Loucy (cell line): ENCODE results near the gene LSM8.

Experiments used
- EZH2phosphoT487 ChIP-seq: fragments of 200-600 bp; IDR thresholded peaks from 2 replicates; pipeline ENCODE4 v1.6.1; 2018; ENCODE audit warnings: antibody characterized with exemption, mild to moderate bottlenecking, moderate library complexity, borderline replicate concordance
- TF ChIP-seq, protein P1 (sequence below): fragments of 200-600 bp; sonication (generic); conservative IDR thresholded peaks from 2 replicates; pipeline ENCODE4 v1.5.1; 2014; ENCODE audit warnings: mild to moderate bottlenecking, antibody characterized with exemption, low read length

DNA sequence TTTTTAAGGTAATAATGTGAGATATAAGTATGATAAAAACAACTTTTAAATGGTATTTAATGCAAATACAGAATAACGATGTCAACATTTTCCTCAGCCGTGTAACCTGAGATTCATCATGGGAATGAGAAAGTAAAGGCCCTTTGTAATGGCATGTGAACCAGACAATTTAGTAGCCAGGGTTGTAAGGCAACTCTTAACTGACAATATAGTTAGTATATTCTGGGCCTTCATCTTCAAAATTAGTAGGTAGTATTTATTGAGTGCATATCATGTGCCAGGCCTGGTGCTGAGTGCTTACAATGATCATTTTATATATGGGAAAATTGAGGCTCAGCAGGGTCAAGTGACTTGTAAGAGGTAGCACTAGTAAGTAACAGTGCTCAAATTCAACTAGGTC is 10.6 kb downstream of the LSM8 start:
- TF ChIP-seq, protein P1, sequence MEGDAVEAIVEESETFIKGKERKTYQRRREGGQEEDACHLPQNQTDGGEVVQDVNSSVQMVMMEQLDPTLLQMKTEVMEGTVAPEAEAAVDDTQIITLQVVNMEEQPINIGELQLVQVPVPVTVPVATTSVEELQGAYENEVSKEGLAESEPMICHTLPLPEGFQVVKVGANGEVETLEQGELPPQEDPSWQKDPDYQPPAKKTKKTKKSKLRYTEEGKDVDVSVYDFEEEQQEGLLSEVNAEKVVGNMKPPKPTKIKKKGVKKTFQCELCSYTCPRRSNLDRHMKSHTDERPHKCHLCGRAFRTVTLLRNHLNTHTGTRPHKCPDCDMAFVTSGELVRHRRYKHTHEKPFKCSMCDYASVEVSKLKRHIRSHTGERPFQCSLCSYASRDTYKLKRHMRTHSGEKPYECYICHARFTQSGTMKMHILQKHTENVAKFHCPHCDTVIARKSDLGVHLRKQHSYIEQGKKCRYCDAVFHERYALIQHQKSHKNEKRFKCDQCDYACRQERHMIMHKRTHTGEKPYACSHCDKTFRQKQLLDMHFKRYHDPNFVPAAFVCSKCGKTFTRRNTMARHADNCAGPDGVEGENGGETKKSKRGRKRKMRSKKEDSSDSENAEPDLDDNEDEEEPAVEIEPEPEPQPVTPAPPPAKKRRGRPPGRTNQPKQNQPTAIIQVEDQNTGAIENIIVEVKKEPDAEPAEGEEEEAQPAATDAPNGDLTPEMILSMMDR = no peak
- no peak for TF ChIP-seq EZH2phosphoT487
